ENCODE measurements around the gene SHC4. TPM values are rescaled to one million over a fixed set of nuclear protein-coding genes. Genes with fewer than 3 reads are reported as not detected.
A peak's percentile ranks its signal among the peaks of the same experiment; 100 is the strongest.

The SHC4 gene
- total and polyA plus RNA-seq, 9 of the 15 experiments (the other 6 are each of a cell fraction or from before 2014, with no cell fraction given): 0.43 to 1.2 (median 0.67) TPM

DNA sequence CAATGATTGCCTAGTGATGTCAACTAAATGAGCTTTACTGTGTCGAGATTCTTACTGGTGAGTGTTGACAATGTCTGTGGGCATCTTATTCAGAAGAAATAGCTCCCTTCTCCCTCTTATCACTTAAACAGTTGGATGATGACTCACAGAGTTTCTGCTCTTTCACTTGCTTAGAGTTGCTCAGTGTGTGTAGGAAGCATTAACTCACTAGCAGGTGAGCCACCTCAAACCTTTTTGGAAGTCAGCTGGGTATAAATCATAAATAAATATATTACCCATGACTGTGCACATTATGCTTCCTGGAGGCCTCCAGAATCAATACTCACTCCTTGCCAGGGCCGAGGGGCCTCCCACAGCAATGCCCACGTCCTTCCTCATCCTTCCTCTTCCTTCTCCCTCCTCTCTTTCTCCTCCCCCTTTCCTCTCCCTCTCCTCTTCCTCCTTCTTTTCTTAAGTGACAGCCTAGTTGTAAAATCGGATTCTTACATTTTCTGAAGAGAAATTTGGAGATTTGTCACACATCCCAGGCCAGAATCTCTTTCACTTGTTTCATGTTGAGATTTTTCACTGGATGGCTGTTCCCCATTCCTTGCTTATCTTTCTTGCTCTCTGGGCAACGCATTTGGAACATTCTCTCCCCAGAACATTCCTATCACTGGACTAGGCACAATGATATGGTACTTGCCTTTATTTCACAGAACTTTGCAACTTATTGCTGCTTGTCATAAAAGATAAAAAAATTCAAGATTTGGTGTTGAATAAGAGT lies 17.5 kb downstream of the SHC4 start (continued):
- TF ChIP-seq, protein P1, sequence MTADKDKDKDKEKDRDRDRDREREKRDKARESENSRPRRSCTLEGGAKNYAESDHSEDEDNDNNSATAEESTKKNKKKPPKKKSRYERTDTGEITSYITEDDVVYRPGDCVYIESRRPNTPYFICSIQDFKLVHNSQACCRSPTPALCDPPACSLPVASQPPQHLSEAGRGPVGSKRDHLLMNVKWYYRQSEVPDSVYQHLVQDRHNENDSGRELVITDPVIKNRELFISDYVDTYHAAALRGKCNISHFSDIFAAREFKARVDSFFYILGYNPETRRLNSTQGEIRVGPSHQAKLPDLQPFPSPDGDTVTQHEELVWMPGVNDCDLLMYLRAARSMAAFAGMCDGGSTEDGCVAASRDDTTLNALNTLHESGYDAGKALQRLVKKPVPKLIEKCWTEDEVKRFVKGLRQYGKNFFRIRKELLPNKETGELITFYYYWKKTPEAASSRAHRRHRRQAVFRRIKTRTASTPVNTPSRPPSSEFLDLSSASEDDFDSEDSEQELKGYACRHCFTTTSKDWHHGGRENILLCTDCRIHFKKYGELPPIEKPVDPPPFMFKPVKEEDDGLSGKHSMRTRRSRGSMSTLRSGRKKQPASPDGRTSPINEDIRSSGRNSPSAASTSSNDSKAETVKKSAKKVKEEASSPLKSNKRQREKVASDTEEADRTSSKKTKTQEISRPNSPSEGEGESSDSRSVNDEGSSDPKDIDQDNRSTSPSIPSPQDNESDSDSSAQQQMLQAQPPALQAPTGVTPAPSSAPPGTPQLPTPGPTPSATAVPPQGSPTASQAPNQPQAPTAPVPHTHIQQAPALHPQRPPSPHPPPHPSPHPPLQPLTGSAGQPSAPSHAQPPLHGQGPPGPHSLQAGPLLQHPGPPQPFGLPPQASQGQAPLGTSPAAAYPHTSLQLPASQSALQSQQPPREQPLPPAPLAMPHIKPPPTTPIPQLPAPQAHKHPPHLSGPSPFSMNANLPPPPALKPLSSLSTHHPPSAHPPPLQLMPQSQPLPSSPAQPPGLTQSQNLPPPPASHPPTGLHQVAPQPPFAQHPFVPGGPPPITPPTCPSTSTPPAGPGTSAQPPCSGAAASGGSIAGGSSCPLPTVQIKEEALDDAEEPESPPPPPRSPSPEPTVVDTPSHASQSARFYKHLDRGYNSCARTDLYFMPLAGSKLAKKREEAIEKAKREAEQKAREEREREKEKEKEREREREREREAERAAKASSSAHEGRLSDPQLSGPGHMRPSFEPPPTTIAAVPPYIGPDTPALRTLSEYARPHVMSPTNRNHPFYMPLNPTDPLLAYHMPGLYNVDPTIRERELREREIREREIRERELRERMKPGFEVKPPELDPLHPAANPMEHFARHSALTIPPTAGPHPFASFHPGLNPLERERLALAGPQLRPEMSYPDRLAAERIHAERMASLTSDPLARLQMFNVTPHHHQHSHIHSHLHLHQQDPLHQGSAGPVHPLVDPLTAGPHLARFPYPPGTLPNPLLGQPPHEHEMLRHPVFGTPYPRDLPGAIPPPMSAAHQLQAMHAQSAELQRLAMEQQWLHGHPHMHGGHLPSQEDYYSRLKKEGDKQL (CRISPR knock-in tag; IDR thresholded peaks at IDR 0.05; ENCODE audit: borderline replicate concordance): no peak
- TF ChIP-seq BRF1 (IDR thresholded peaks at IDR 0.05; ENCODE audit: borderline replicate concordance, extremely low read depth, insufficient read length): no peak
- no peak for TF ChIP-seq HDAC3 (IDR thresholded peaks at IDR 0.05; ENCODE audit: borderline replicate concordance, partially characterized antibody)
- no peak for TF ChIP-seq ZNF592 (IDR thresholded peaks at IDR 0.05)
- TF ChIP-seq NFRKB (IDR thresholded peaks at IDR 0.05; ENCODE audit: low read depth): peak; percentile 47; the same call in 1 of the 2 replicates
- no peak for TF ChIP-seq ZNF23 (CRISPR knock-in tag; IDR thresholded peaks at IDR 0.05)
- TF ChIP-seq TAL1 (IDR thresholded peaks at IDR 0.05): peak; percentile 5; the same call in 1 of the 2 replicates
- TF ChIP-seq OTX1 (CRISPR knock-in tag; IDR thresholded peaks at IDR 0.05): no peak
- TF ChIP-seq NFATC3 (IDR thresholded peaks at IDR 0.05): no peak
- TF ChIP-seq, protein P2, sequence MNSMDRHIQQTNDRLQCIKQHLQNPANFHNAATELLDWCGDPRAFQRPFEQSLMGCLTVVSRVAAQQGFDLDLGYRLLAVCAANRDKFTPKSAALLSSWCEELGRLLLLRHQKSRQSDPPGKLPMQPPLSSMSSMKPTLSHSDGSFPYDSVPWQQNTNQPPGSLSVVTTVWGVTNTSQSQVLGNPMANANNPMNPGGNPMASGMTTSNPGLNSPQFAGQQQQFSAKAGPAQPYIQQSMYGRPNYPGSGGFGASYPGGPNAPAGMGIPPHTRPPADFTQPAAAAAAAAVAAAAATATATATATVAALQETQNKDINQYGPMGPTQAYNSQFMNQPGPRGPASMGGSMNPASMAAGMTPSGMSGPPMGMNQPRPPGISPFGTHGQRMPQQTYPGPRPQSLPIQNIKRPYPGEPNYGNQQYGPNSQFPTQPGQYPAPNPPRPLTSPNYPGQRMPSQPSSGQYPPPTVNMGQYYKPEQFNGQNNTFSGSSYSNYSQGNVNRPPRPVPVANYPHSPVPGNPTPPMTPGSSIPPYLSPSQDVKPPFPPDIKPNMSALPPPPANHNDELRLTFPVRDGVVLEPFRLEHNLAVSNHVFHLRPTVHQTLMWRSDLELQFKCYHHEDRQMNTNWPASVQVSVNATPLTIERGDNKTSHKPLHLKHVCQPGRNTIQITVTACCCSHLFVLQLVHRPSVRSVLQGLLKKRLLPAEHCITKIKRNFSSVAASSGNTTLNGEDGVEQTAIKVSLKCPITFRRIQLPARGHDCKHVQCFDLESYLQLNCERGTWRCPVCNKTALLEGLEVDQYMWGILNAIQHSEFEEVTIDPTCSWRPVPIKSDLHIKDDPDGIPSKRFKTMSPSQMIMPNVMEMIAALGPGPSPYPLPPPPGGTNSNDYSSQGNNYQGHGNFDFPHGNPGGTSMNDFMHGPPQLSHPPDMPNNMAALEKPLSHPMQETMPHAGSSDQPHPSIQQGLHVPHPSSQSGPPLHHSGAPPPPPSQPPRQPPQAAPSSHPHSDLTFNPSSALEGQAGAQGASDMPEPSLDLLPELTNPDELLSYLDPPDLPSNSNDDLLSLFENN (IDR thresholded peaks at IDR 0.05; ENCODE audit: low read depth in 2 of 2, low read length in 2 of 2): no peak
- TF ChIP-seq SRSF7 (optimal IDR thresholded peaks at IDR 0.05; ENCODE audit: low read depth, low read length): no peak
- no peak for TF ChIP-seq DLX4 (CRISPR knock-in tag; IDR thresholded peaks at IDR 0.05)

Measured in K562 (cell line).